SK-N-SH (cell line): ENCODE results near the gene NEIL3. TPM values are rescaled to one million over a fixed set of nuclear protein-coding genes. Genes with fewer than 3 reads are reported as not detected.

Experiments used
- CTCF ChIA-PET: fragments of 300-600, 350-600 bp; formaldehyde crosslinking; extraction: SDS; loops from one replicate; lab custom pipeline; 2021; lab: Yijun Ruan, JAX
- POLR2A ChIA-PET: fragments of 350-600 bp; sonication (Branson Sonifier 250); formaldehyde crosslinking; extraction: SDS; loops from one replicate; lab custom pipeline; 2020; ENCODE audit warnings: antibody characterized with exemption, inconsistent platforms; lab: Yijun Ruan, JAX
- DNase-seq: peaks from one replicate; pipeline ENCODE4 v3.0.0; 2012
- H2AFZ ChIP-seq: fragments of 200-600 bp; sonication (generic); 2 replicates; pipeline ENCODE4 v1.8.1; 2016; ENCODE audit warnings: antibody characterized with exemption, mild to moderate bottlenecking, low read depth
- H3F3A ChIP-seq: fragments of 200-600 bp; sonication (generic); replicated peaks from 2 replicates; pipeline ENCODE3; 2016; ENCODE audit warnings: antibody characterized with exemption, mild to moderate bottlenecking; ENCODE audit not compliant: insufficient read depth
- H3K27ac ChIP-seq, 2 experiments: fragments of 200-500 bp in 1 of 2; fragments of 200-600 bp in 1 of 2; sonication (Bioruptor generic) in 1 of 2; sonication (generic), shearing (Covaris generic) in 1 of 2; 2 replicates each; pipeline versions ENCODE4 v1.5.1 to v1.6.1; 2014 to 2016; ENCODE audit warnings: low read depth in 2 of 2, inconsistent platforms in 1 of 2, low read length in 1 of 2, mild to moderate bottlenecking in 1 of 2, mixed read lengths in 1 of 2
- H3K27me3 ChIP-seq: fragments of 200-600 bp; sonication (generic), shearing (Covaris generic); 2 replicates; pipeline ENCODE4 v1.6.1; 2016; ENCODE audit warnings: mixed run types; ENCODE audit not compliant: insufficient read depth
- H3K36me3 ChIP-seq, 2 experiments: fragments of 200-500 bp in 1 of 2; fragments of 200-600 bp in 1 of 2; sonication (Bioruptor generic) in 1 of 2; sonication (generic) in 1 of 2; replicated peaks in 1 of 2; 2 replicates each; pipeline versions ENCODE3 to v1.5.1; 2014 to 2016; ENCODE audit warnings: low read length in 1 of 2, mild to moderate bottlenecking in 1 of 2; ENCODE audit not compliant: insufficient read depth in 2 of 2, control insufficient read depth in 1 of 2
- H3K4me1 ChIP-seq, 2 experiments: fragments of 200-500 bp in 1 of 2; fragments of 200-600 bp in 1 of 2; sonication (Bioruptor generic) in 1 of 2; sonication (generic), shearing (Covaris generic) in 1 of 2; 2 replicates each; pipeline versions ENCODE4 v1.5.1 to v1.6.1; 2014 to 2016; ENCODE audit warnings: low read depth in 1 of 2, low read length in 1 of 2, mixed run types in 1 of 2; ENCODE audit not compliant: insufficient read depth in 2 of 2, control insufficient read depth in 1 of 2
- H3K4me2 ChIP-seq: fragments of 200-600 bp; sonication (generic), shearing (Covaris generic); 2 replicates; pipeline ENCODE4 v1.6.1; 2017; ENCODE audit warnings: mixed run types
- H3K4me3 ChIP-seq, 2 experiments: fragments of 200-500 bp in 1 of 2; fragments of 200-600 bp in 1 of 2; sonication (Bioruptor generic) in 1 of 2; sonication (generic), shearing (Covaris generic) in 1 of 2; 2 replicates each; pipeline versions ENCODE4 v1.5.1 to v1.8.1; 2014 to 2016; ENCODE audit warnings: low read depth in 2 of 2, inconsistent platforms in 1 of 2, low read length in 1 of 2, mild to moderate bottlenecking in 1 of 2, mixed read lengths in 1 of 2, moderate library complexity in 1 of 2
- H3K79me2 ChIP-seq: fragments of 200-600 bp; sonication (generic); 2 replicates; pipeline ENCODE4 v1.8.1; 2017; ENCODE audit warnings: mild to moderate bottlenecking; ENCODE audit not compliant: insufficient read depth
- H3K9ac ChIP-seq: fragments of 200-600 bp; sonication (generic); 2 replicates; pipeline ENCODE4 v1.6.1; 2017; ENCODE audit warnings: mixed run types
- H3K9me2 ChIP-seq: fragments of 200-600 bp; sonication (generic); 2 replicates; pipeline ENCODE4 v1.6.1; 2017; ENCODE audit warnings: mixed run types
- H3K9me3 ChIP-seq: fragments of 200-600 bp; sonication (generic); 2 replicates; pipeline ENCODE4 v1.6.1; 2017; ENCODE audit warnings: mixed run types, mild to moderate bottlenecking, moderate library complexity
- H4K20me1 ChIP-seq: fragments of 200-600 bp; sonication (generic); 2 replicates; pipeline ENCODE4 v1.6.1; 2017; ENCODE audit warnings: mild to moderate bottlenecking, mixed run types; ENCODE audit not compliant: insufficient read depth
- ELF1 ChIP-seq: IDR thresholded peaks from 2 replicates; pipeline ENCODE4 v1.4.0; 2012
- EZH2phosphoT487 ChIP-seq: fragments of 200-600 bp; sonication (generic); IDR thresholded peaks from 2 replicates; pipeline ENCODE4 v1.6.1; 2017; ENCODE audit warnings: low read depth, mixed run types, mild to moderate bottlenecking, antibody characterized with exemption, moderate library complexity, borderline replicate concordance
- FOSL2 ChIP-seq: IDR thresholded peaks from 2 replicates; pipeline ENCODE4 v1.4.0; 2012; ENCODE audit warnings: low read depth, mild to moderate bottlenecking, moderate library complexity, borderline replicate concordance
- FOXM1 ChIP-seq: IDR thresholded peaks from 2 replicates; pipeline ENCODE4 v1.4.0; 2012; ENCODE audit warnings: low read depth, mild to moderate bottlenecking
- GATA2 ChIP-seq: sonication (generic); formaldehyde crosslinking; IDR thresholded peaks from 2 replicates; pipeline ENCODE4 v1.5.0; 2020; ENCODE audit warnings: mild to moderate bottlenecking, missing genetic modification reagents
- JUND ChIP-seq: IDR thresholded peaks from 2 replicates; pipeline ENCODE4 v1.4.0; 2012
- MEF2A ChIP-seq: IDR thresholded peaks from 2 replicates; pipeline ENCODE4 v1.4.0; 2012; ENCODE audit warnings: low read depth, borderline replicate concordance
- MXI1 ChIP-seq: IDR thresholded peaks from 2 replicates; pipeline ENCODE4 v1.6.1; 2012; ENCODE audit warnings: mild to moderate bottlenecking, low read depth, low read length, improper control_type of control experiment
- NFIC ChIP-seq: IDR thresholded peaks from 2 replicates; pipeline ENCODE4 v1.4.0; 2012; ENCODE audit warnings: borderline replicate concordance
- NRF1 ChIP-seq: IDR thresholded peaks from 2 replicates; pipeline ENCODE4 v1.6.1; 2012; ENCODE audit warnings: low read depth, mild to moderate bottlenecking, low read length
- RAD21 ChIP-seq: IDR thresholded peaks from 2 replicates; pipeline ENCODE4 v1.6.1; 2012; ENCODE audit warnings: mild to moderate bottlenecking, low read length
- RCOR1 ChIP-seq: fragments of 150-350 bp; IDR thresholded peaks from 2 replicates; pipeline ENCODE4 v1.6.1; 2017; ENCODE audit warnings: antibody characterized with exemption, low read length
- TCF12 ChIP-seq: IDR thresholded peaks from 2 replicates; pipeline ENCODE4 v1.4.0; 2012
- TEAD4 ChIP-seq: IDR thresholded peaks from 2 replicates; pipeline ENCODE4 v1.4.0; 2012; ENCODE audit warnings: mild to moderate bottlenecking, borderline replicate concordance; ENCODE audit not compliant: insufficient read depth
- YY1 ChIP-seq: IDR thresholded peaks from 2 replicates; pipeline ENCODE4 v1.4.0; 2012; ENCODE audit warnings: low read depth, mild to moderate bottlenecking
- WGBS: methylation state at CpG from one replicate; pipeline ENCODE4 v1.1.6; 2017; ENCODE audit warnings: low lambda C conversion rate; 5-methylcytosine and 5-hydroxymethylcytosine counted together
- polyA plus RNA-seq, 3 experiments: library from polyadenylated mRNA; depleted of rRNA; stranded (reverse); fragments of >200 nt; gene quantifications; 2 replicates each; pipeline ENCODE4 v1.2.3, GENCODE V29; 2012
- TF ChIP-seq, protein P1 (sequence below): fragments of 150-350 bp; IDR thresholded peaks from 2 replicates; pipeline ENCODE4 v1.6.1; 2017; ENCODE audit warnings: antibody characterized with exemption, low read length, low read depth, borderline replicate concordance
- TF ChIP-seq, protein P2 (sequence below): IDR thresholded peaks from 2 replicates; pipeline ENCODE4; 2012

Gene NEIL3
- polyA plus RNA-seq, 1 of the 3 experiments (the other 2 are of a cell fraction): 3.6 TPM

DNA sequence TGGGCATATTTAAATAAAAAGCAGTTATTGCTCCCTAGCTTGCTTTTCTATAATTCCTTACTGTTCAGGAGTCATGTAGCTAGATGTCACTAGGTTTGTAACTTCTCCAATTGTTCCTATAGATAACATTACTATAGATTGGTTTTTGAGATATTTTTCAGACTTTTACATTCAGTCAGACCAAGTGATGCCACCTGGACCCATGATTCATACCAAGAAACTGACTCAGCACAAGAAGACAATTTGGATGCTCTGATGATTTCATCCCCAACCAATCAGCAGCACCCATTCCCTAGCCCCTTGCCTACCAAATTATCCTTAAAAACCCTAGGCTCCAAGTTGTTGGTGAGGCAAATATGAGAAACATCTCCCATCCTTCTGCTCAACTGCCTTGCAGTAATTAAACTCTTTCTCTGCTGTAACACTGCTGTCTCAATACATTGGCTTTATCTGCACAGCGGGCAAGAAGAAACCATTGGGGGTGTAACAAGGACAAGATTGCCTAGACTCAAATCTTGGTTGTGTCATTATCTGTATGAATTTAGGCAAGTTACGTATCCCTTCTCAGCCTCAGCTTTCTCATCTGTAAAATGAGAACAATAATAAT lies 11.8 kb upstream of the NEIL3 start:
- Histone ChIP-seq H4K20me1 (no peaks in the 10 kb centered on the region), H3K4me1 (no peaks in the 10 kb centered on the region), H3K9me2 (no peaks in the 10 kb centered on the region), H2AFZ (no peak overlapping the region), H3K9me3 (0 out of 2 replicates have a peak, but pooled peaks cover 10% of the 10 kb centered on the region), H3K36me3 (no peaks in the 10 kb centered on the region), H3F3A (peaks cover 4% of the 10 kb centered on the region), H3K4me3 (no peak overlapping the region), H3K4me2 (no peak overlapping the region), H3K27me3 (no peaks in the 10 kb centered on the region), H3K79me2 (no peaks in the 10 kb centered on the region)
- no peak for DNase-seq
- POLR2A ChIA-PET: no interaction called here
- WGBS: 88% methylated on average over 2 of the region's 2 CpGs
- CTCF ChIA-PET: interaction anchor here (0.6 kb wide), 1 partner anchor 267 kb away, joined by 3 read pairs; no protein-coding TSS in a partner anchor
- no peak for TF ChIP-seq FOXM1
- TF ChIP-seq NFIC: no peak
- TF ChIP-seq, protein P1, sequence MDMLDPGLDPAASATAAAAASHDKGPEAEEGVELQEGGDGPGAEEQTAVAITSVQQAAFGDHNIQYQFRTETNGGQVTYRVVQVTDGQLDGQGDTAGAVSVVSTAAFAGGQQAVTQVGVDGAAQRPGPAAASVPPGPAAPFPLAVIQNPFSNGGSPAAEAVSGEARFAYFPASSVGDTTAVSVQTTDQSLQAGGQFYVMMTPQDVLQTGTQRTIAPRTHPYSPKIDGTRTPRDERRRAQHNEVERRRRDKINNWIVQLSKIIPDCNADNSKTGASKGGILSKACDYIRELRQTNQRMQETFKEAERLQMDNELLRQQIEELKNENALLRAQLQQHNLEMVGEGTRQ: no peak
- TF ChIP-seq ELF1: no peak
- no peak for TF ChIP-seq RCOR1
- TF ChIP-seq, protein P2, sequence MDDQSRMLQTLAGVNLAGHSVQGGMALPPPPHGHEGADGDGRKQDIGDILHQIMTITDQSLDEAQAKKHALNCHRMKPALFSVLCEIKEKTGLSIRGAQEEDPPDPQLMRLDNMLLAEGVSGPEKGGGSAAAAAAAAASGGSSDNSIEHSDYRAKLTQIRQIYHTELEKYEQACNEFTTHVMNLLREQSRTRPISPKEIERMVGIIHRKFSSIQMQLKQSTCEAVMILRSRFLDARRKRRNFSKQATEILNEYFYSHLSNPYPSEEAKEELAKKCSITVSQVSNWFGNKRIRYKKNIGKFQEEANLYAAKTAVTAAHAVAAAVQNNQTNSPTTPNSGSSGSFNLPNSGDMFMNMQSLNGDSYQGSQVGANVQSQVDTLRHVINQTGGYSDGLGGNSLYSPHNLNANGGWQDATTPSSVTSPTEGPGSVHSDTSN: no peak
- TF ChIP-seq YY1: no peak
- TF ChIP-seq RAD21: no peak
- TF ChIP-seq NRF1: no peak
- TF ChIP-seq FOSL2: no peak
- no peak for TF ChIP-seq EZH2phosphoT487
- TF ChIP-seq JUND: no peak
- no peak for TF ChIP-seq MXI1
- TF ChIP-seq, all 33 proteins: peak for 0
- H3K27ac ChIP-seq: no peak overlapping the region
- H3K9ac ChIP-seq: no peak overlapping the region

DNA sequence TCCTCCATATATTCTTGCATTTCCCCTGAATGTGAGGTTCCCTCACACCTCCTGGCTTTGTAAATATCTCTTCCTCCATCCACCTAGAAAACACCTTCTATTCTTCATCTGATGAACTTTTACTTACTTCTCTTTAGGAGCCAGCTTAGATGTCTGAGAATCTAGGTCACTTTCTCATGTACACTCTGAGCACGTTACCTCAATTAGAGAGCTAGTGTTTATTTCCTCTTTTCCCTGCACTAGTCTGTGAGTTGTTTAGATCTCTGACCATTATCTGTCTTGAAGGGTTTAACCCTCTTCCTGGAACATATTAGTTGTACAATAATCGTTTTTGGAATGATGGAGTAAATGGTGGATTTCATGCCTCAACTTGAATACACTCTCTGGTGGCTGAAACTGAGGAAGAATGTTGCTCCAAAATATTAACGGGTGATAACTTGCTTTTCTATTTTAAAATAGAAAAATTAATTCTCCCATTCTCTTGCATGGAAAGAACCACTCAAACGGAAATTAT lies 8.5 kb upstream of the NEIL3 start:
- no peaks in the 10 kb centered on the region for H3K9me2 ChIP-seq
- POLR2A ChIA-PET: no interaction called here
- H3K4me1 ChIP-seq: no peaks in the 10 kb centered on the region
- no peaks in the 10 kb centered on the region for H3K36me3 ChIP-seq
- no peak overlapping the region for H3K9ac ChIP-seq
- no peak for TF ChIP-seq GATA2 (CRISPR knock-in tag)
- TF ChIP-seq ELF1: no peak
- no peak for TF ChIP-seq MEF2A
- TF ChIP-seq RAD21: no peak
- no peak for TF ChIP-seq TEAD4
- no peak for TF ChIP-seq TCF12
- TF ChIP-seq, all 33 proteins: peak for 0
- peaks cover 4% of the 10 kb centered on the region for H3F3A ChIP-seq
- no peak overlapping the region for H3K27ac ChIP-seq
- H2AFZ ChIP-seq: no peak overlapping the region
- no peak overlapping the region for H3K4me3 ChIP-seq
- H3K27me3 ChIP-seq: no peaks in the 10 kb centered on the region
- CTCF ChIA-PET: interaction anchor here (1.1 to 1.2 kb wide), 2 partner anchors 8 to 14 kb away, joined by 3 to 4 read pairs; no protein-coding TSS in a partner anchor
- H3K79me2 ChIP-seq: no peaks in the 10 kb centered on the region
- no peak overlapping the region for H3K4me2 ChIP-seq
- 0 out of 2 replicates have a peak, but pooled peaks cover 10% of the 10 kb centered on the region for H3K9me3 ChIP-seq
- no peaks in the 10 kb centered on the region for H4K20me1 ChIP-seq
- DNase-seq: no peak
- 65% methylated on average over 4 of the region's 4 CpGs for WGBS
